Right renal cortex interstitium (tissue), 3 donors: ENCODE measurements around the gene FCMR. TPM values are rescaled to one million over a fixed set of nuclear protein-coding genes. Genes with fewer than 3 reads are reported as not detected.

Source experiments
- DNase-seq, 3 donors: peaks; one replicate each; pipeline ENCODE4 v3.0.0-alpha.2; 2013; ENCODE audit warnings: low read depth in 3 of 3, low spot score in 2 of 3
- polyA plus RNA-seq, 3 donors: library from polyadenylated mRNA; unstranded; fragments of 120-200 nt; gene quantifications; one replicate each; pipeline ENCODE4 v1.2.1, GENCODE V29; 2013; ENCODE audit not compliant: insufficient read length in 3 of 3

The FCMR gene
- polyA plus RNA-seq, 3 donors, result 1.9 to 2.4 (median 2.0) TPM

DNA sequence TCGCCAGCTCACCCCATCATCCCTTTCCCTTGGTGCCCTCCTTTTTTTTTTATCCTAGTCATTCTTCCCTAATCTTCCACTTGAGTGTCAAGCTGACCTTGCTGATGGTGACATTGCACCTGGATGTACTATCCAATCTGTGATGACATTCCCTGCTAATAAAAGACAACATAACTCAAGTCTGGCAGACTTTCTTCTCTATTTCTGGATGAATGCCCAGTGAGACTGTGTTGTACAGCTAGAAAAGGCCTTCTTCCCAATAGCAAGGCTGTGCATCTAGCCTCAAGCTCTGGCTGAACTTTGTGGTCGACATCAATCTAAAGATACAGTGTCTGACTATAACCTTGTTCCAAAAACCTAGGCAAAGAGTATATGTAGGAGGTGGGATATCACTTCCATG is 18.1 kb downstream of the FCMR start:
- no peak for DNase-seq

- DNase-seq, result no peak
Observed at GRCh38 chr1:206902702-206903101, 19.0 kb downstream of the FCMR start.

DNA sequence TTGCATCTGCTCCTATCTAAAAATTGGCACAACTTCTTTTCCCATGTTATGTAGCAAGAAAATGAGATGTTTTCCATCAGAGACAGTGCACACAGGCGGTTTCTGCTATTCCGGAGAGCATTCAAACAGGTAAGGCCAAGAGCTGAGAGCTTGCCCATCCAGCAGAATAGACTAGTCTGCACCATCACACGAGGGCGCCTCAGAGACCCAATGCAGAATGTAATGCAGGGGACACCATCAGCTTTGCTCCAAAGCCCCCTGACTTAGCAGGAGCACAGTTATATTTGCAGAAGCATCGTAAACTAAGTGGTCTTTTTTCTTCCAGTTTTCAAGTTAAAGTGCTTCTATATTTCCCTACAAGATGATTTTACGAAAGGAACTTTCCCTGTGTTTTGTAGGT is 19.8 kb downstream of the FCMR start:
- no peak for DNase-seq

GRCh38 chr1:206900149-206900548 is 21.6 kb downstream of the FCMR start:
- DNase-seq, result no peak

GRCh38 chr1:206899717-206900116 is 22.0 kb downstream of the FCMR start:
- DNase-seq, result no peak

DNA sequence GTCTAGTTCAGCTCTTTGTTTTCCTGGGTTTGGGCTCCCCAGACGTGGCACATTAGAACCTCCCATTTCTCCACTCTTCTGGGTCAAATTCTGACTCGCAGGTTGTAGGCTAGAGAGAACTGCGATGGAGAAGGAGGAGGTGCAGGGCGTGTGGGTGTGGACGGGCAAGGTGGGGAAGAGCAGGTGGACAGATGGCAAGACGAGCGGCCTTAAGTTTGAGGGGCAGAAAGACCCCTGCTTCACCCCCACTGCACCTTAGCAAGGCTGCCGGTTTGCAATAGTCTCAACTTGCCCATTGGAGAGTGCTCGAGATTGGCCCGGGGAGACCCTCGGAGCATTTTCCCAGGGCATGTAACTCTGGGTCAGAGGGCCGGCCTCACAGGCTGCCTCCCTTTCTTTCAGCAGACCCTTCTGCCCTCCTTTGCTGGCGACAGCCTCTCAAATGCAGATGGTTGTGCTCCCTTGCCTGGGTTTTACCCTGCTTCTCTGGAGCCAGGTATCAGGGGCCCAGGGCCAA is 22.8 kb downstream of the FCMR start:
- no peak for DNase-seq

- DNase-seq, result no peak
Observed at GRCh38 chr1:206898089-206898914, 23.4 kb downstream of the FCMR start.

GRCh38 chr1:206897175-206897574 is 24.6 kb downstream of the FCMR start, which contains the start of gene IL24:
Gene IL24, plus strand, starts transcription at chr1:206897443. Its CDS starts 390 bp downstream, at chr1:206897833.
- no peak for DNase-seq

DNA sequence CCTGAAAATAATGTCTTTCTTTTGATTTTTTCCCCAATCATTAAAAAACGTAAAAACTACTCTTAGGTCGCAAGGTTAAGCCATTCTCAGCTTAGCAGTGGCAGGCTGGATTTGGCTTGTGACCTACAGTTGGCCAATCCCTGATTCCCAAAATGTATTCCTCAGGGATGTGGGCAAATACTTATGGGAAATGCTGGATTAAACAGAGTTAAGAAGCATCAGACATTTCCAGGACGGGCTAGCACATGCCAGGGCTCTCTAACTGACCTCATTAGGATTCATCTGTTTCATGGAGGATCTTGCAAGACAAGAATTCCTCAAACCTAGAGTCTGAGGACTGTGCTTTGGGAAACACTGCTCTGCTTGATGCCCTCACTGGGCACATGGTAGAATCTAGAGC is 25.5 kb downstream of the FCMR start:
- no peak for DNase-seq

DNA sequence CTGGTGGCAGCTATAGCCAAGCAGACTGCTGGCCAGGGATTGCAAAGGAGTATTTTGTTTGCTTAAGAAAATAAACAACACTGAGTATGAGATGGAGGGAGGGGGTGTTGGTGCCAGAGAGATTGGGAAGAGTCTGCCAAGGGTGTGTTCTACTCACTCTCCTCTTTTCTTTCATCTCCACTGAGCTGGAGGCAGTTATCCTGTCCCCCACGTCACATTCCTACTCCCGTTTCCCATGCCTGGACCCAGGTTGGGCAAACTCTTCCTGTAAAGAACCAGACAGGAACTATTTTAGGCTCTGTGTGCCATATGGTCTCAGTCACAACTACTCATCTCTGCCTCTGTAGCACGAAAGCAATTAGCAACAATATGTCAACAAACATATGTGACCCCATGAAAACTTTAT is 25.9 kb downstream of the FCMR start:
- DNase-seq, result no peak

DNA sequence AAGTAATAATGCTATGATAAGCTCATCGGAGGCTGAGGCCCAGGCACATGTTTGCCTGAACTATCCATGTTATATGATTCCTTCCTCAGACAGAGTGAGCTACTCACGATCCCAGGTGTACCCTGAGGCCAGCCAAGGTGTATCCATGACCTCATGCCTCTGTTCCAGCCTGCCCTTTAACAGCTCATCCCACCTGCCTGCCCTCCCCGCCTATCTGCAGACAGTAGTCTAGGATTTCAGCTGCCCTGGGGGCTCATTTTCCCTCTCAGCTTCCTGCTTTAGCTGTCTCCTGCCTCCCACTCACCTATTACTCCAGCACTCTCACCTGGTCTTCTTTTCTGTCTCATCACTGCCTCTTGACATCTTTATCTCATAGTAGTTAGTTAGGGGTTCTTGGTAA is 26.4 kb downstream of the FCMR start:
- no peak for DNase-seq

- no peak for DNase-seq
Observed at GRCh38 chr1:206893380-206893779, 28.4 kb downstream of the FCMR start.

- no peak for DNase-seq
Observed at GRCh38 chr1:206892351-206892984, 29.3 kb downstream of the FCMR start.

DNA sequence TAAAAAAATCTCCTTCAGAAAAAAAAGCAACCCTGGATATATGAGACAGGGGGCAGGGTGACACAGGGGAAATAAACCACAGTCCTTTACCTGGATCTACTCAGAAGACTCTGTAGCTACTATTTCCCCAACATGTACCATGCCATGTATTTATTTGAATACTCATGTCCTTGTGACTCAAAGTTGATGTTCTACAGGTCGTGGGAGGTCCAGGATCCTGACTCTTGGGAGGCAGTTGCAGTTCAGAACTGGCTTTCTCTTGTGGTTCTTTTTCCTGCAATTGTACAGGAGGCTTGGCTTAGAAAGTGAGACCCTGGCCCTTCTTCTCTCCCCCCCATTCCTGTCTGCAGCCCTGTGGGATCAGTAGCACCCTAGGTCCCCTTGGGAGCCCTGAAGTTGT is 30.3 kb downstream of the FCMR start:
- no peak for DNase-seq

DNA sequence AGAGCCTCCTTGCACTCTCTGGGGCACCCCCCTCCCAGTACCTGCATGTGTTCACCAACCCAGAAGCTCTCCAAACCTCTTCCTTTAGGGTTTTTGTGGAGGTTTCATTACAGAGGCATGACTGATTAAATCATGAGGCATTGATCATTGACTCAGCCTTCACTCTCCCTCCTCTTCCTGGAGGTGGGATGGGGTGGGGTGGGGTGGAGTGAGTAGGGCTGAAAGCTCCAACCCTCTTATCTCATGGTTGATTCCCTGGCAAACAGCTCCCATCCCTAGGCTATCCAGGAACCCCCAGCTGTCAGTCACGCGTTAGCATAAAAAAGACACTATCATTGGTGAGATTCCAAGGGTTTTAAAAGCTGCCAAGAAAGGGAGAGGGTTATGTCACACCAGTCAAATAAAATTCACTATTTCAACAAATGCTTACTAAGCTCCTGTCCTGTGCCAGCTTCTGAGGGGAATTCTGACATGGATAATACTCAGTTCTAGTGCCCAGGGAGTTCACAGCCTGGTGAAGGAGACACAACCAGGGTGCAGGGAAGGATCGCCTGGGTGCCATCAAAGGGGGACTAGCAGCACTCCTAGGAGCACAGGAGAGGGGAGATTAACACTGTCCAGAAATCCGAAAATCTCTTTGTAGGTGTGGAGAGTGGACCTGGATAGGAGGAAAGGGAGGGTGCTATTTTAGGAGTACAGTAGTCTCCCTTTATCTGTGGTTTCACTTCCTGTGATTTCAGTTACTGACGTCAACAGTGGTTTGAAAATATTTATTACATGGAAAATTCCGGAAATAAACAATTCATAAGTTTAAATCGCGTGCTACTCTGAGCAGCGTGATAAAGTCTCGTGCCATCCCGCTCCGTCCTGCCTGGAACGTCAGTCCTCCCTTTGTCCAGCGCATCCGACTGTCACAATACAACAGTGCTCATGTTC is 31.3 kb downstream of the FCMR start:
- DNase-seq, result no peak

DNA sequence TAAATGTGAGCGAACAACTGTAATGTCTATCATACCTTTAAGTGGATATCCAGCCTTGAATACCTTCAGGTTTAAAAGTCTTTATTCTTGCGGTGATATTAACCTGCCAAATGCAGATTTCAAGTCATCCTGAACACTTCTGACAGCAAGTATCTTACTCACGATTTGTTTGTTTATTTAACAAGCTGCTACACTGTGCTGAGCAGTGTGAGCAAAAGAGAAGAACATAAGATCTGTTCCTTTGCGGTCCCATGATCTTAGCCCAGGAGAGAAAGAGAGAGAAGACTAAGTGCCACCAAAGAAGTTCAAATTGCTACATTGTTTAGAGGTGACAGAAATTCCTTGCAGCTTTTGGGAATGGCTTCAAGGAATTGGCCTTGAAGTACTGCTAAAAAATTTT is 34.0 kb downstream of the FCMR start:
- DNase-seq, result no peak

DNA sequence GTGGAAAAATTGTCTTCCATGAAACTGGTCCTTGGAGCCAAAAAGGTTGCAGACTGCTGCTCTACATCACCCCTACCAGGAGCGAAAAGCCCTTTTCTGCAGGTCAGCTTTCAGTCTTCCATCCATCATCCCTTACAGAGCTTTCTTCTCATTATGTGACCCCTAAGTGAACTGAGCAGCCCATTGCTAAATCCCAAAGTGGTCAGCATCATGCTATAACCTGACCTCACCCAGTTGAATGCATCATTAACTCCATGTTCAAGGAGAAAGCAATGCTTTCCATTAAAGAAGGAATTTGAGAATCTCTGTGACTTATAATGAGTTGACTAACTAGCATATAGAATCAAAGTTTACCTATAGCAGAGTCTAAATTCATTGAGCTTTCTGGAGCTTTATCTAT is 34.9 kb downstream of the FCMR start:
- no peak for DNase-seq

DNA sequence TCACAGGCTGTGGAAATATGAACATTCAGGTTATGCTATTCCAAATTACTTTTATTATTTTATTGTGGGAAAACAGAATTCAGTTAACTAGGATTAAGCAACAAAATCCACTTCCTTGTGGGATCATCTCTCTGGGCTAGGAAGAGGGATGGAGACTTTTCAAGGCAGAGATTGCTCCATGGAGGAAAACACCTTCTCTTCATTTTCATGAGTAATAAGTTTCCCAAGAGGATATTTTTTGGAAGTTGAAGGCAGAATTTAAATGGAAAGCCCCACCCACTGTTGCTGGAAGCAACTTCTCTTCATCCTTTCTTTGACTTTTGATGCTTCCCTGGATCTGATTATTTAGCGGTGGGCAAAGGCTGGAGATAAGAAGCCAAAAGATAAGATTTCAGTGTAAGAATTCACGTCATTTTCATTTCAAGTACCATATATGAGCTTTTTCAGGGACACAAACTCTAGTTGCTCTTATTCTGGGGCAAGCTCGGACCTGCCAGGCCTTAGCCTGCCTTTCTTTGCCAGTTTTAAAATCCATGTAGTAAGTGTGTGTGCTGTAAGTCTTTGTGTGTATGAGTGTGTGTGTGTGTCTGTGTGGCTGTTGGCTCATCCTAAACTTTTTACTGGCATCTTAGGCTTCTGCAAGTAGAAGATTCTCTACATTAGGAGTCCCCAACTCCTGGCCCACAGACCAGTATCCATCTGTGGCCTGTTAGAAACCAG is 36.2 kb downstream of the FCMR start:
- no peak for DNase-seq

DNA sequence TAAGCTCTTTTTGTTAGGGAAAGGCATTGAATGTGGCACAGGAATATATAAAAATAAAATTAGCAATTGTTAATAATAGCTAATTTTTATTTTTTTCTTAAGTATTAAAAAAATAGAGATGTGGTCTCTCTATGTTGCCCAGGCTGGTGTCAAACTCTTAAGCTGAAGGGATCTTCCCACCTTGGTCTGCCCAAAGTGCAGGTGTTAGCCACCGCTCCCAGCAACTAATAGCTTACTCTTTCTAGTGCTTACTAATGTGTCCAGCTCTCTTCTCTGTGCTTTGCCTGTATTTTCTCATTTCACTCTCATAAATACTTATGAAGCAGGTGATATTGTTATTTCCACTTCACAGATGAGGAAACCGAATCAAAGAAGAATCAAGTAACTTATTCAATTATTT is 37.9 kb downstream of the FCMR start:
- DNase-seq, result no peak

GRCh38 chr1:206883160-206883559 is 38.6 kb downstream of the FCMR start:
- no peak for DNase-seq
